Activated T-cell treated with anti-CD3 and anti-CD28 coated beads for 4 hours (primary cell): ENCODE measurements around the gene DIPK1B.
"Not testable (repeated sequence)": the region's sequence is repeated elsewhere in the genome, so short reads cannot be mapped to it uniquely, and the experiment has no call there.

Experiments
- DNase-seq: peaks from one replicate; pipeline ENCODE4 v3.0.0-alpha.2; 2020

Gene DIPK1B

GRCh38 chr9:136700304-136700703 is 12.1 kb upstream of the DIPK1B start:
- DNase-seq, result no peak

GRCh38 chr9:136700959-136701667 is 11.3 kb upstream of the DIPK1B start:
- DNase-seq, result peak; percentile 31

DNA sequence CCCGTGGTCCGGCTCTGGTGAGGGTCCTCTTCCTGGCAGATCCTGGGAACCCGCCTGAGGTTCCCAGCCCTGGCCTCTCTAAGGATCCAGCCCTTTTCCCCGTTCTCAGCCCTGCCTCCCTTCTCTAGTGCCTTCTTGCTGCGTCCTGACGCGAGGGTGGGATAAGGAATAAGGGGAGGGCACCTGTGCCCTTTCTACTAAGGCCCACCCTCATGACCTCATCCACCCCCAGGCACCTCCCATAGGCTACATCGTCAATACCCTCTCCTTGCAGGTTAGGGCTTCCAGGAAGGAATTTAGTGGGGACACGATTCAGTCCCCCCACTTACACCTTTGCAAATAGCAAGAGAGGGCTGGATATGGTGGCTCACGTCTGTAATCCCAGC is 10.7 kb upstream of the DIPK1B start:
- DNase-seq, result no peak

DNA sequence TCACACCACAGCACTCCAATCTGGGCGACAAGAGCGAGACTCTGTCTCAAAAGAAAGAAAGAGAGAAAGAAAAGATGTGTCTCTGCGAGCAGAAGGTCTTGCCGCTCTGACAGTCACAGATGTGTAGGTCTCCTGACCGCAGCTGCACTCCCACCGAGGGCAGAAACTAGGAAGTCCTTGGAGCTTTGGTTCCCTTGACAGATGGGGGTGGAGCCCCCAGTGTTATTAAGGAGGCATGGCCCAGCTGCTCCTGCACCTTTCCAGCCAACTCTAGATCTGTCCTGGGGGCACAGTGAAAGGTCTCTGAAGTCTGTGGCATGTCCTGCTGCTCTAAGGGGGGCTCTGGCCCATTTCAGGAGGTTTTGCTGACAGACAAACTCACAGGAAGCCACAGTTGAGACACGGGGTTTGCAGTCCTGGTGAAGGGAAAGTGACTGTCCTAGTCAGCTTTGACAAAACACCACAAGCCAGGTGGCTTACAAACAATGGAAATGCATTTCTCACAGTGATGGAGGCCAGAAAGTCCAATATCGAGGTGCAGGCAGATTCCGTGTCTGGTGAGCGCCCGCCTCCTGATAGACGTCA is 9.0 kb upstream of the DIPK1B start:
- DNase-seq, result no peak

DNA sequence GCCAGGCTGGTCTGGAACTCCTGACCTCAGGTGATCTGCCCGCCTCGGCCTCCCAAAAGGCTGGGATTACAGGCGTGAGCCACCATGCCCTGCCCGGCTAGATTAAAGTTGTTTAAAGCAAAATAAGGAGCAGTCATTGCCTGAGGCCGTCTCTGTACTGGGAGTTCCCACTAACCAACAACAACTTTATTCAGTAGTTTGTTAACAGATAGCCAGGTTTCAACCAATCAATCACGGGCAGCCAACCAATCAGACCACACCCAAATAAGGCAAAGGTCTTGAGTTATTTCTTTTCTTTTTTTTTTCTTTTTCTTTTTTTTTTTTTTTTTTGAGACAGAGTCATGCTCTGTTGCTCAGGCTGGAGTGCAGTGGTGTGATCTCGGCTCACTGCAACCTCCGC is 7.6 kb upstream of the DIPK1B start:
- not testable (repeated sequence) for DNase-seq

DNA sequence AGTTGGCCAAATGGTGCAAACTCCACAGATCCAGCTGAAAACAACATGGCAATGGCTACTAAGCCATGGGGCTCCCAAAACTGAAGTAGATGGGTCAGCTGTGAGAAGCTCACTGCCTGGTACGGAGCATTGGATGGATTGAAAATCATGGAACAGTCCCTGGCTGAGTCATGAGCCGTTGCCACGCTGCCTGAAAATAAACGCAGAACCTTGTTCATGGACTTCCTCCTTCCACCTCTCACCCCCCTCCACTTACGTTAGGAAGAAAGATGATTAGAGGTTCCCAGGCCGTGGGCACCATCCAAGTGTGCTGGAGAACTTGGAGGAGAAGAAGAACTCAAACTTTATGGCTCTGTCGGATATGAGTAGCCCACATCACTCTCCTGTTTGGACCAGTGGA is 6.8 kb upstream of the DIPK1B start:
- DNase-seq, result no peak

- no peak for DNase-seq
These were observed 5.4 kb upstream of the DIPK1B start for GRCh38 chr9:136707011-136707410.

DNA sequence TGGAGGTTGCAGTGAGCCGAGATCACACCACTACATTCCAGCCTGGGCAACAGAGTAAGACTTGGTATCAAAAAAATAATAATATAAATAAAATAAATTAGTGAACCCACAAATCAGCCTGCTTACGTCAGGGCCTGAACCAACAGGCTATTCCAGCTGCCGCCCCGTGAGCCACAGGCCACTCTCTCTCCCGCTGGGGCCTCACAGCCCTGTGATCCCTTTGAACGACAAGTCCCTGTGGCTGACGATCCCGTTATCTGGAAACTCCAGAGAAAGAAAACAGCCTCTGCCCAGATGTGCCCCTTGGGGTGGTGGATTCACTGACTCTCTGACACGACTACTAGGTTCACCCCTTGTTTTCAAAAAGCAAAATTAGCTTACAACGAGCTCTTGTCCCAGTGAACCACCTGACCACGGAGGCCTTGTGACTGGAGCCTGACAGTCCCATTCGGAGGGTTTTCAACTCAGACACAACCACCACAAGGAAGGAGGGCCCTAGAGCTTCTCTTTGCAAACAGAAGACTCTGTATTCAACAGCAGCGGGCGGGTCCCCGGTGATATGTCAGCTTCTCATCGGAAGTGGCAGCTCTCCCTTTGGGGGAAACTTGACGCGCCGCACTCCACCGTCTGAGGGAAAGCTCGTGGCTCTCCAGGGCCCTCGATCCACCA is 4.4 kb upstream of the DIPK1B start:
- DNase-seq, result no peak

DNA sequence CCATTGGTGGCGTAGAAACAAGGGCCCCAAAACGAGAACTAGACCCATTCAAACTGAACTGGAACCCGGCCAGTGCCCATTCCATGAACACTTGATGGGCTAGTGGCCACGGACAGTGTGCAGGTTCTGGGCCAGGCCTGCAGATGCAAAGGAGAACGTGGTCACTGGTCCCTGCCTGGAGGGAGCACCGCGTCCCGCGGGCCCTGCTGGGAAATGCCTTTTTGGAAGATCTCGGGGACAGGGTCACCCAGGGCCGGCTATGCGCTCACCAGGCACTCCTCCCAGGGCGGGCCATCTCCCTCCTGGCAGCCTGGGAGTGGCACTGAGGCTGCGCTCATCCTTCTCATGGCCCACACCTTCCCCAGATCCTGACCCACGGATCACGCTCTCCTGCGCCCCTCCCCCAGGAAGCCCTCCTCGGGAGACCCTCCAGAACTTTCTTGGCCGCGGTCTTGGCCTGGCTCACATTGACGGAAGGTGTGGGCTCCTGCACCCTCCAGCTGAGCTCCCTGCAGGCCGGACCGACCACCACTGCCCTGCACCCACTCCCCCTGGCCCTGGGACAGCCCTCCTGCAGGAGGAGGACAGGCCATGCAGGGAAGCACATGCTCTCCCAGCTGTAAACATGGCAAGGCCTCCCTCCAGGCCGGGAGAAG is 2.8 kb upstream of the DIPK1B start:
- no peak for DNase-seq

- no peak for DNase-seq
These were observed 1.8 kb upstream of the DIPK1B start for GRCh38 chr9:136710543-136710942.

GRCh38 chr9:136711219-136711648 is 1.1 kb upstream of the DIPK1B start:
- DNase-seq, result not testable (repeated sequence)

DNA sequence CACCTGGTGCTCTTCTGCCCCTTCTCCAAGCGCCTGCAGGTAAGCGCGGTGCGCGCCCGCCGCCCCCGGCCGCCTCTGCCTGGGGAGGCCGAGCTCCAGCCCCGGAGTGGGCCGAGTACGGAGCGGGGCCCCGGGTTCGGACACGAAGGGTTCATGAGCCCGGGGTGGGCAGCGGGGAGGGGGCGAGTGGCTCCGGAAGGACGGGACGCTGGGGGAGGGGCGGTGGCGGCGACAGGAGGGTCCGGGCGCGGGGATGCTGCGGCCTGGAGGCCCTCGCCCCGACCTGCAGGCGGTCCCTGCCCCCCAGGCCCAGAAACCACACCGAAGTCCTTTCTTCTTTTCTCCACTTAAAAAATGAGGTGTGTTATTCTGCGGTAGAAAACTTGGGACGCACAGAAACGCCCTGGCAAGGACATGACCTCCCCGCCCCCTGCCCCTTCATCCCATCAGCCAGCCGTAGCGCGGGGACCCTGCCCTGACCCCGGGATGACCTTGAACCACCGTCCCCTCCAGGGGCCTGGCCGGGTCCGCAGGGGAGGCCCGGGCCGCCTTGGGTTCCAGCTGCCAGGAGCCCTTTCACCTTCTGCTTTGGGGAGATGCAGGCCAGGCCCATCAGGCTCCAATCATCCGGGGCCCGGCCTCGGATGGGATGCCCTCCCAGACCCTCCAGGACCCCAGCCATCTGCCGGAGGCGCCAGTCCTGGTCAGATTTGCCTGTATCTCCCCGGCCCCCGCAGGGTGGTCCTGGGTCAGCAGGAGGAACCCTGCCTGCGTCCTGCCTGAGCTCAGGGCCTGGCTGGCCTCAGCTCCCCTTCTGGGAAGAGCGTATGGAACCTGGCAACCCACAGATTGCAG is 545 bp downstream of the DIPK1B start:
- no peak for DNase-seq

DNA sequence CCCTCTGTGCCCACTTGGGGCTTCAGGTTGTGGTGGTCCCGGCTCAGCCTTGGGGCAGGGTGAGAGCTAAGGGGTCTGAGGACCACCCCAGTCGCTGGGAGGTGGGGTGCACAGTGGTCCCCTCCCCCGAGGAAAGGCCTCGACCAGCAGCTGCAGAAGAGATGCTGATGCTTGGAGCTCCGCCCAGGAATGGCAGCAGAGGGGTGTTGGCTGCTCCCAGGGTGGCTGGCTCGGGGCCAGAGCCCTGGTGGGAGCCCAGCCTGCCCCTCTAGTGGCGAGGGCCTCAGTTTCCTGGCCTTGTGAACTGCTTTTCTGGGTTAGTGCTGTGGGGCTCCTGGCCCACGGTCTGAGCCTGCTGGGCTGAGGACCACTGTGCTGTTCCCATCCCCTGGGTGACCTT is 1.2 kb downstream of the DIPK1B start:
- no peak for DNase-seq

DNA sequence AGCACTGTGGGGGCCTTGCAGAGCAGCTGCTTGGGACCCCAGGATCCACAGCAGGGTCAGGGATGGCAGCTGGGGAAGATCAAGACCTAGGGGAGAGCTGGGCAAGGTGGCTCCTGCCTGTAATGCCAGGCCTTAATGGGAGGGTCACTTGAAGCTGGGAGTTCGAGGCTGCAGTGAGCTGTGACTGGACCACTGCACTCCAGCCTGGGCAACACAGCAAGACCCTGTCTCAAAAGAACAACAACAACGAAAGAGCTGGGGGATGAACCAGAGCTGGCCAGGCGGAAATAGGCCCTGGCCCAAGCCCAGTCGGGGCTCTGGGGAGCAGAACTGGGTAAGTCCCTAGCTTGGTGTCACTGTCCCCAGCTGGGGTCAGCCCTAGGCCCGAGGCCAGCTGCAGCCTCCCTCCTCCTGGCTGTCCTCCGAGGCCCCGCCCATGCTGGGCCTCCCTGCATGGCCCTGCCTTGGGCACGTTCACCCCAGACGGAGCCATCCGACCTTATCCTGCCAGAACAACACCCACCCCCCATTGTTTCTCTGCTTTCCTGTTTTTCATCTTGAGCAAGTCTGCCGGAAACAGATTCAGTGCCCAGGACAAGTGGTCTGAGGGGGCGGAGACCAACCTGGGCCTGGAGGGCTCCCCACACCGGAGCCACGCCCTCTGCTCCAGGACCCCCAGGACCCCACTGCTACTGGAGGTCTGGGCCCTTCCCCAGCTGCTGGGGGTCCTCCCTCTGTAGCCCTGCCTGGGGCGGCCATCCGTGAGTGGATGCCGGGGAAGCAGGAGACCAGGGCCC is 1.9 kb downstream of the DIPK1B start:
- DNase-seq, result no peak

DNA sequence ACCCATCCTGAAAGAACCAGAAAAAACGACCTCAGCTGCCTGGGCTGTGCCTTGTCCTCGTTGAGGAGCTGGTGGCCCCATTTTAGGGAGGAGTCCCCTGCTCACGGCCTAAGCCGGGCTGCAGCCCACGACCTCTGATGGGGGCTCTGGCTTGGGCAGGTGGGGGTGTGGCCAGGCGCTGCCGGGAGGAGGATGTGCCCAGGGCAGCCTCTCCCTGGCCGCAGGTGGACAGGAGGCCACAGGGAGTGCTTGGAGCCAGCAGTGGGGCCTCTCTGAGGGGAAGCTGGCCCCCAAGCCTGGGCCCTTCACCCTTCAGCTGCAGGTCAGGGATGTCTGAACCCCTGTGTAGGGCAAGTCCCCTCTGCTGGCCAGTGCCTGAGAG is 2.5 kb downstream of the DIPK1B start:
- no peak for DNase-seq

GRCh38 chr9:136717399-136717798 is 5.0 kb downstream of the DIPK1B start:
- no peak for DNase-seq

DNA sequence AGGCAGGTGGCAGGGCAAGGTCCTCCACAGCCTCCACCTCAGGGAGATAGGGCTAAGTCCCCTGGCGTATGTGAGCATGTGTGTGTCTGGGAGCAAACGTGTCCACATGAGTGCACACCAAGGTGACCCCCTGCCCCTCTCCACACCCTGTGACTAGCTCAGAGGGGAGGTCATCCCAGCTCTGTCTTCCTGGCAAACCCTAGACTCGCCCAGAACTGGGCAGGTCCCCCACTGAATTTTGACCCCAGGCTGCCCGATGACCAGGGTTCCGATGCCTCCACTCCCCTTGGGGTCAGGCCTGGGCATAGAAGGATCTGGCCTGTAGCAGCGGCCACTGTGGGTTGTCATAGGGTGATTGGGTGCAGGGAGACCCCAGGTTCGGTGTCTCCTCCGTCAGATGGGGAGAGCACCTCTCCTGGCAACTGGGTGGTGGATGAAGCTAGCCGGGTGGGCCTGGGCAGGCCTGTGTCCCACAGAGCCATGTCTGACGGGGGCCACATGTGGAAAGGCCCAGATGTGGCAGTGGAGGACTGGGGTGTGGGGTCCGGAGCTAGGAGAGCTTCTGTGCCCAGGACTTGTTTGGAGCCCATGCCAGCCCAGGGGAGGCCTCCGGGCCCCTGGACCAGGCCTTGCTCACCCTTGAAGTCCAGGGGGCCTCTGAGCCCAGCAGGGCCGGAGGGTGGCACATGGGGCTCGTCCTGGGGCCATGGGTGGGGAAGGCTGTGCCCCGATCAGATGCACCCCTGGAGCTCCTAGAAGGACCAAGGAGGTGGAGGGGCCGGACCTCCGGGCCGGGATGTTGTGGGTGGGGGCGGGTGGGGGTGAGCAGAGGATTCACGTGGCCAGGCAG is 6.2 kb downstream of the DIPK1B start:
- DNase-seq, result no peak

- no peak for DNase-seq
These were observed 7.0 kb downstream of the DIPK1B start for GRCh38 chr9:136719195-136719880.

GRCh38 chr9:136720251-136720897 is 8.0 kb downstream of the DIPK1B start:
- DNase-seq, result no peak

GRCh38 chr9:136720898-136721338 is 8.5 kb downstream of the DIPK1B start:
- no peak for DNase-seq
